HG03558 (cell line): ENCODE measurements around the gene TANC1.

Source experiments
- ATAC-seq: cut with Tn5 transposase; IDR thresholded peaks from one replicate; pipeline ENCODE4 v1.9.1; 2021; ENCODE audit warnings: moderate number of reproducible peaks; ENCODE audit not compliant: unreplicated experiment; ENCODE audit errors: extremely low read depth

Gene TANC1

DNA sequence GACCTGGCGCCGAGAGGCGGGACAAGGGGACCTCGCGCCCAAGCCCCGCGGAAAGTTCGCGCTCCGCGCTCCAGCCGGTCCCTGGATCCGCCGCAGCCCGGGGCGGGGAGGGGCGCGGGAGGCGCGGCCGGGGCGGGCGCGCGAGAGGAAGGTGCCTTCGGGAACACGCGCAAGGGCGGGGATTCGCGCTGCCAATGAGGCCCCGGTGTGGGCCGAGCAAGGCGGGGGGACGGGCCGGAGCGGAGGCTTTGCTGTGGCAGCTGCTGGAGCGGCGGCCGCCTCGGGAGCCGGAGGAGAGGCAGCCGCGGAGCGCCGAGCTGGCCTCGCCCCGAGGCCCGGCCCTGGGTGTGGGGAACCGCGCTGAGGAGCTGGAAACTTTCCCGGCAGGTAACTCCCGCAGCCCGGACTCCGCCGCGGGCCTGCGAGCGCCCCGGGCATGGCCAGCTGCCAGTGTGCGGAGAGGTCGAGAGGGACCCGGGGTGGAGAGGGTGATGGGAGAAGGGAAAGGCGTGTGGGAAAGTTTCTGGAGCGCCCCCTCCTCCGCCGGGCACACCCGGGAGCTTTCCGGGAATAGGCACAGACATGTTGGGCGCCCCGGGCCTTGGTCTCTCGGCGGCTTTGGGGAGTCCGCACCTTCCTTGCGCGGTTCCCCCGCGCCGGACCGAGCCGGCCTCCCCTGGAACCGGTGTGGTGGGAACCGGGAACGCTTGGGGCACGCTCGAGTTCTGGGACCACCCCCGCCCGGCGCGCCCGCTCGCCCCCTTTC, at the start of gene TANC1:
TSS of gene TANC1 (plus strand) at position 245 of the 766 bp plus-strand sequence. CDS start 97,271 bp downstream, outside the sequence.
- ATAC-seq = peak; percentile 67

DNA sequence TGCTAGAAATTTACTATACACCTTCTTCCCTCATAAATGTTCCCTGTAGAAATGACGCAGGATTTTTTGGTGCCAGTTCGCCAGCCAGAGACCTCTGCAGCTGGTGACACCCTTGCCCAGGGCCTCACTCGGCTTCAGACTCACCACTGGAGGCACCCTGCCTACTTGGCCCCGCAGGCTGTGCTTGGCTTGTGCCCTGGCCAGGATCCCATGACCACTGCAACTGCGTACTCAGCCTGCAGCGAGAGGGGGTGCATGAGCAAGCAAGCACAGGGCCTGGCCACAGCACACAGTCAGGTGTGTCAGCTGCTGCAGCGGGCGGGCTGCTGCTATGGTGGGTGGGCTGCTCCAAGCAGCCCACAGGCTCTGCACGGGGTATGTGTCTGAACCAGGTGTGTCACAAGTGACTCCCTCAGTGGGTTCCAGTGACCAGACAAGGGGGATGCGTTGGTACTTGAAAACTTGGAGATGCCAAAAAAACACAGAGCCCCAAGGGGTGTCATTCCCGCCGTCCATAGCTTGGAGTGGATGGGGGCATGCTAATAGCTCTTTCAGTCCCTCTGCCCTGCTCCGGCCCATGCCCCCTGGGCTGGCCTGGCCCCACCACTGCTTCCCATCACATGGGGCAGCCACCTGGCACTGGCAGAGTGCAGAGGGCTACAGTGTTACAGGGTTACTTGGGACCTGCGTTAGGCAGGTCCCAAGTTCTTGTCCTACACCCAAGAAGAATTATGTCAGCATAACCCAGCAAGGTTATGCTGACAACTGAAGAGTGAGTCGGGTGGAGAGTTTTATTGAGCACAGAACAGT, 46.6 kb upstream of the TANC1 start:
- no peak for ATAC-seq

GRCh38 chr2:158922601-158923000, 45.8 kb upstream of the TANC1 start:
- no peak for ATAC-seq

- ATAC-seq = no peak
Observed at GRCh38 chr2:158923180-158923594, 45.3 kb upstream of the TANC1 start.

- no peak for ATAC-seq
Observed at GRCh38 chr2:158923641-158924040, 44.8 kb upstream of the TANC1 start.

DNA sequence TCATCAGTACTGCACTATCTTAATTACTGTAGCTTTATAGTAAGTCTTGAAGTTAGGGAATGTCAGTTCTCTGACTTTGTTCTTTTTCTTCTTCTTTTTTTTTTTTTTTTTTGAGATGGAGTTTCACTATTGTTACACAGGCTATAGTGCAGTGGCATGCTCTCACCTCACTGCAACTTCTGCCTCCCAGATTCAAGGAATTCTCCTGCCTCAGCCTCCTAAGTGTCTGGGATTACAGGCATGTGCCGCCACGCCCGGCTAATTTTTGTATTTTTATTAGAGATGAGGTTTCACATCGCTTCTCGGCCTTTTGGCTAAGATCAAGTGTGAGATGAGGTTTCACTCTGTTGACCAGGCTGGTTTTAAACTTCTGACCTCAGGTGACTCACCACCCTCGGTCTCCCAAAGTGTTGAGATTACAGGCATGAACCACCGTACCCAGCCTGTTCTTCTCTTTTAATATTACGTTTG, 41.9 kb upstream of the TANC1 start:
- no peak for ATAC-seq

DNA sequence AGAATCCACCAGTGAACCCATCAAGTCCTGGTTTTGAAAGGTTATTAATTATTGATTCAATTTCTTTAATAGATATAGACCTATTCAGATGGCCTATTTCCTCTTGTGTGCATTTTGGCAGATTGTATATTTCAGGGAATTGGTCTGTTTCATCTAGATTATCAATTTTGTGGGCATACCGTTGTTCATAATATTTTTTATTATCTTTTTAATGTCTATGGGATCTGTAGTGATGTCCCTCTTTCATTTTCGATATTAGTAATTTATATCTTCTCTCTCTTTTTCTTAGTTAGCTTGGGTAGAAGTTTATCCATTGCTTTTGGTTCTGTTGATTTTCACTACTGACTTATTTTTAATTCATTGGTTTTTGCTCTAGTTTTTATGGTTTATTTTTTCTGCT, 39.9 kb upstream of the TANC1 start:
- ATAC-seq = no peak

DNA sequence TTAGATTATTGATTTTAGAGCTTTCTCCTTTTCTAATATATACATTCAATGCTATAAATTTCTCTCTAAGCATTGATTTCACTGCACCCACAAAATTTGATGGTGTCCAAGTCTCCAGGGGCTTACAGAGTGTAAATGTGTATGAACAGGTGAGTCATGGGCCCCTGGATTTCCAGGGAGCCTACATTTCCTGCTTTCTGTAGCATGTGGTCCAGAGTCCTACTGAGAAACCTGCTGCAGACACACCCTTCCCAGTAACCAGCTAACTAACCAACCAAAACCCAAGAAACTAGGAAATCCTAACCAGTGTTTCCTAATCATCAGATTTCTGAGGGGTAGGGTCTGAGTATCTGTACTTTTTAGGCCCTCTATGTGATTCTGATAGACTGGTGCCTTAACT, 39.5 kb upstream of the TANC1 start:
- no peak for ATAC-seq

DNA sequence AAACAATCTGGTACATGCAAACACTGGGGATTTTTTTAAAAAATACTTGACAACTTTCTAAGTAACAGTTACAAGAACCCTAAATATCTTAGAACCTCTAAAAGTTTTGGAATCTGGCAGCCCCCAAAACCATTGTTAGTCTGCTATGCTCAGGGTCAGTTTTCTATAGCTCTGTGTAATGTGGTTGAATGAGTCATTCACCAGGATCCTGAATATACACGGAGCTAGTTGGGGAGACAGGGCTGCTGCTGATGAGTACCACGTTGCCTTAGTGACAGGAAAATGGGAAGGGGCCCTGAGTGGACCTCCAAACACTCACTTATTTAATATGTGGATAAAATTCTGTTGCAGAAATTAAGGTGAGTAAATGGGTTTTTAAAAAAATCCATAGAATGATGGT, 36.9 kb upstream of the TANC1 start:
- no peak for ATAC-seq

- ATAC-seq = no peak
Observed at GRCh38 chr2:158932131-158932645, 36.3 kb upstream of the TANC1 start.

DNA sequence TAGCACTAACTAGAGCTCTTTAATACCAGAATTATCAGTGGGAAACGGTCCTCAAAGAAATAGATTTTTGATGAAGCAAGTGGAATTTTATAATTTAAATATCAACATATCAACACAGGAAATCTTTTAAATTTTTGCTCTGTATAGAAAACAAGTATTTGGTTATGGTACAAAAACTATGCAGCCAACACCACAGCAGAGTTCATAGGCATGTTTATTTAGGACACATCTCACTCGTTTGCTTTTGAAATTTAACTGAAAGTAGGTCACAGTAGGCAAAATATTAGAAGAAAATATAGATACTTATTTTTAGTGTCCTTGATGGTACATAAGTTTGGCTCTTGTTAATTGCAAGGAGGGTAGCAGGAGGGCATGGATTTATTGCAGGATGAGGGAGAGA, 34.3 kb upstream of the TANC1 start:
- ATAC-seq = no peak

DNA sequence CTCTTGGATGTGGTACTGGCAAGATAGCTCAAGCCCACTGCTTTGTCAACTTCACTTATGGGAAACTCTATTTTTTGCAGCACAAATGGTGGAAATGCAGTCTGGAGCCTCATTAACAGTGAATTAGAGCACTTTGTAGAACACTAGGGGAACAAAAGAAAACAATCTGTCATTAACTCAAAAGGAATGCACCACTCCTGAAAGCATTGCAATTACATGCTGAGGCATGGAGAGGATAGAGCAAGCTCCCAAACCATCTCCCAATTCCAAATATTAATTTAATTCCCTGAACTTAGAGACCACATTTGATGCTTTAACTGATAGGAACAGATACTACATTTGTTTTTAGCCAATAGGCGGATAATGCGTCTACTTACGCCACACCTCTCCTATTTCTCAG, 32.8 kb upstream of the TANC1 start:
- ATAC-seq = no peak

GRCh38 chr2:158936978-158937377, 31.5 kb upstream of the TANC1 start:
- no peak for ATAC-seq

- no peak for ATAC-seq
Observed at GRCh38 chr2:158940356-158940755, 28.1 kb upstream of the TANC1 start.

- ATAC-seq = no peak
Observed at GRCh38 chr2:158943973-158944372, 24.5 kb upstream of the TANC1 start.

DNA sequence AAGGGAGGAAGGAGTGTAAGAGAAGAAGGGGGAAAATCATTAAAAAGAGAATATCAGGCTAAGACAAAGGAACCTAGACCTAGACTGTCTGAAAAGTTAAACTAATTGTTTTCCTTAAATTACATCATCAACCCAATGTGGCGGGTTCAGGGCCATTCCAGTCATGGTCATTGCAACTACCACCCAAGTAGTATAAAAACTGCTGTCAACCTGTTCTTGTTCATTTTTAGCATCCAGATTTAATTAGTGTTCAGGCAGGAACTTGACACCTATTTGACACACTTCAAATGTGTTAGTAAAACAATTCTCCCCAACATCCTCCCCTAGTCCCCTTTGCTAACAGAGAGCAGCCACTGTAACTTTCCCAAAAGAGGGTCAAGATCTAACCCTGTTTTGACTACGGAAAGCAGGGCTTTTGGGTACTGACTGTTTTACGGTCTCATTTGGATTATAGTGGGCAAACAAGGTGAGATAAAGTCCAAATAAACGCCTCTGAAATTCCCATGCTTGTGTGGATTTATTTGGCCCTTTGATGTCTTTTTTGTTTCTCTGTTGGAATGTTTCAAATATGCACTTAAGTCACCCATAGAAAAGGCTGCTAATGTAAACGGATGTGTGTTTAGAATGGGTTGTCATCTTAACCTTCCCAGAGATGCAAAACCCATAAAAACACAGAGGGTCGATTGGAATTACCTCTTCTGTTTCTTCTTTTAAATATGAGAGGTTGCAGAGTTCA, 19.3 kb upstream of the TANC1 start:
- ATAC-seq = no peak

DNA sequence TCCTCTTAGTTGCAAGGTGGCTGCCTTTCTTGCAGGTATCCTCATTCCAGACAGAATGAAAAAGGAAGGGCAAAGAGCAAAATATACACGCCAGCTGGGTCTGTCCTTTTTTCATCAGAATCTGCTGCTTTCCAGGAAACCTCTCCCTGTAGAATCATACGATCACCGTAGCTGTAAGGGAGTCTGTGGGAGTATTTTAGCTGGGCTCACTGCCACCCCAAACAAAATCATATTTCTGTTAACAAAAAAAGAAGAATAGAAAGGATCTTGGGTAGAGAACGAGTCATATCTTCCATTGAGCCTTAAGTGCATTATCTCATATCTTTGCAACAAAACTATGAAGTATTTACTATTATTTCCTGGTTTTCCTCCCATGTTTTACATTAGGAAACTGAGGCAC, 15.0 kb upstream of the TANC1 start:
- no peak for ATAC-seq

GRCh38 chr2:158953926-158954763, 14.3 kb upstream of the TANC1 start:
- no peak for ATAC-seq

- no peak for ATAC-seq
Observed at GRCh38 chr2:158955842-158956365, 12.5 kb upstream of the TANC1 start.
